Stimulated activated CD8-positive, alpha-beta memory T cell treated with anti-CD3 and anti-CD28 coated beads, Interleukin-12 subunit alpha, Interleukin-12 subunit beta, amount 100 ng/mL, for 1 hour (primary cell): ENCODE data around the gene SEMA4D.
"Not testable (repeated sequence)": the region's sequence is repeated elsewhere in the genome, so short reads cannot be mapped to it uniquely, and the experiment has no call there.

Experiments used
- DNase-seq: peaks from one replicate; pipeline ENCODE4 v3.0.0-alpha.2; 2020; ENCODE audit warnings: low read depth

Gene SEMA4D

DNA sequence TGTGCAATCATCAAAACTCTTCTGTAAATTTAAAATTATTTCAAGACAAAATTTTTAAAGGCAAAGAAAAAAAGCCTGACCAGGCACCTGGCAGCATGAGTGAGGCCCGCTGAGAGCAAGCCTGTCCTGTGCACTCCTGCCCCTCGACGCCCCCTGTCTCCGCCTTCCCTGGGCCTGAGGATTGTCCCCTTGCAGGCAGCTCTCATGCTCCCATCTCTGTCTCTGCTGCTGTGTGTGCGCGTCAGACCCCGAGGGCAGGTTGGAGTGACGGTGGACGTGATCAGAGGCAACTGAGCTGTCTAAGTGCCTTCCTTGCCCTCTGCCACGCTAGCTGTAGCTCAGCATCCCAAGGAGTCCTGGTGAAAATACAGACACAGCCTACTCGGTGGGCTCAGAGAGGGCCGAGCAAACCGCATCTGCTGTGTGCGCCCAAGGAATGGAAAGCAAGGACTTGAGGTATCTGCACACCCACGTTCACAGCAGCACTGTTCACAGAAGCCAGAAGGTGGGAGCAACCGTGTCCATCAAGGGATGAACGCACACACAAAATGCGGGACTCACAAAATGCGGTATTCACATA, 114.1 kb downstream of the SEMA4D start:
- DNase-seq, result no peak

DNA sequence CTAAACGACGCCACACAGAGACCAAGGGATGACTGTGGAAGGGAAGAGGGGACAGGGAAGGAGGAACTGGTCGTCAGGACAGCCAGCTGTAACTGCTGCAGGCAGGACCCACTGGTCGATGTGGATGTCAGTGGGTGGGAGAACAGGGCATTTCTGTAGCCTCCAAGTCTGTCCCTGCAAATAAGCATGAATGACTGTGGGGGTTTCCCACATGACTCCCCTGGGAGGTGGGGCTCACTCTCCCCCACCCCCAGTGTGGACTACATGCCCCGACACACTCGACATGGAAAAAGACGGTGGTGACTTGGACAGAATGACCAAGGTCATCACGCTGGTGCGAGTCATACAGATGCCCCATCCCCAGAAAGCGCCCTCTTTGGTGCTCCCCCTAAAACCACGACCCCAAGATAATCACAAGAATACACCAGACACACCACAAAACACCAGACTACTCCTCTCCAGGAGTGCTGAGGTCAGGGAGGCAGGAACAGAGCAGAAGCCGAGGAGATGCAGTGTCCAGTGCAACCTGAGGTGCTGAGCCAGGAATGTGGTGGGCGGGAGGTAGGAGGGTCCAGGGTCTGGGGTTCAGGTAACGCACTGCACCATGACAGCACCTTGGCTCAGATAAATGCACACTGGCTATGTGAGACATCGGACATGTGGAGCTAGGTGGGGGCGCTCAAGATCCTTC, 114.7 kb downstream of the SEMA4D start:
- no peak for DNase-seq

DNA sequence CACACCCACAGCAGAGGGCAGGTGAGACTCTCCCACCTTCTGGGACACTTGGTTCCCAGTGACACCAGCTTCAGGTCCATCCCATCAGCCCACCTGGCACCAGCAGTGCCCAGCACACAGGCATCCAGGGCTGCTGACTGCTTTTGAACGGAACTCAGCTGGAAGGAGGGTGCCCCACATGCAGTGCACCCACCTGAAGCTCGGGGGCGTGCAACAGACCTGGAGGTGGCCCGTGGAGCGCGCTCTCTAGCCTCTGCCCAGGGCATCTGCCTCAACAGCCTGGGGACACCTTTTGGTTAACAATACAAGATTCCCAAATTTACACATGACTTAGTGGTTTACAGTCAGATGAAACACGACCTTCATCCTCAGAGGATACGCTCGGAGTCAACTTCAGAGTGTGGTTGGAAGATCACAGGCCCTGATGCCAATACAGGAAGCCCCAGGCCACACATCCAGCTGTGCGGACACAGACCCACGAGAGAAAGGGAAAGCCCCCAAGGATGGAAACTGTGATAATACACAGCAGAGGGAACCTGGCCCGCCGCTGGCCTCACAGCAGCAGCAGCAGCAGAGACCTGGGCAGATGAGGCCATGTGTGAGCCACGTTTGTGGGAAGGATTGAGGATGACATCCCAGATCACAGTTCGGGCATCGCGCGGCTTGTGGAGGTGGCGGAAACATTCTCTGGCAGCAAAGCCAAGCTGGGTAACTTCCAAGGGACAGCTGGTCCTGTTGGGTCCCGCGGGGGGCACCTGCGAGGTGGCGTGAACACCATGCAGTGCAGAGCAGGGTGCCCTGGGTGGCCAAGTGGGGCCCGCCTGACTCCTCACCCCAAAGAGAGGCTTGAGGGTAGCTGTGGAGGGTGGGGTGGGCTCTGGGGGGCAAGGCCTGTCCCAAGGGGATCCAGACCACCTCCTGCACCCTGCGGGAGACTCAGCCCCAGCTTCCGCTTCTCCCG, 115.6 kb downstream of the SEMA4D start:
- no peak for DNase-seq

DNA sequence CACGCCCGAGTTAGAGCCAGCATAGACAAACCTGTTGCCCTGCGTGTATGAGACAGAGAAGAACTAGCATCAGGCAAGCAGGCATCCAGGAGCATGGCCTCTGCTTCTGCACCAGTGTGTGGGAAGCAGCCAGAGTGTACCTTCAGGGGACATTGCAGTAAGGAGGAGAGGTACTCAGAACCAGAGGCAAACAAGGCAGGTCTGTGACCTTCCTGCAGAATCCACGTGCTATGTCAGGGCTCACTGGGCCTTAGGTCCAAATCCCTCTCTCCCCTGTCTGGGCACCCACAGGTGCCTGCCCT, 116.7 kb downstream of the SEMA4D start:
- DNase-seq, result no peak

DNA sequence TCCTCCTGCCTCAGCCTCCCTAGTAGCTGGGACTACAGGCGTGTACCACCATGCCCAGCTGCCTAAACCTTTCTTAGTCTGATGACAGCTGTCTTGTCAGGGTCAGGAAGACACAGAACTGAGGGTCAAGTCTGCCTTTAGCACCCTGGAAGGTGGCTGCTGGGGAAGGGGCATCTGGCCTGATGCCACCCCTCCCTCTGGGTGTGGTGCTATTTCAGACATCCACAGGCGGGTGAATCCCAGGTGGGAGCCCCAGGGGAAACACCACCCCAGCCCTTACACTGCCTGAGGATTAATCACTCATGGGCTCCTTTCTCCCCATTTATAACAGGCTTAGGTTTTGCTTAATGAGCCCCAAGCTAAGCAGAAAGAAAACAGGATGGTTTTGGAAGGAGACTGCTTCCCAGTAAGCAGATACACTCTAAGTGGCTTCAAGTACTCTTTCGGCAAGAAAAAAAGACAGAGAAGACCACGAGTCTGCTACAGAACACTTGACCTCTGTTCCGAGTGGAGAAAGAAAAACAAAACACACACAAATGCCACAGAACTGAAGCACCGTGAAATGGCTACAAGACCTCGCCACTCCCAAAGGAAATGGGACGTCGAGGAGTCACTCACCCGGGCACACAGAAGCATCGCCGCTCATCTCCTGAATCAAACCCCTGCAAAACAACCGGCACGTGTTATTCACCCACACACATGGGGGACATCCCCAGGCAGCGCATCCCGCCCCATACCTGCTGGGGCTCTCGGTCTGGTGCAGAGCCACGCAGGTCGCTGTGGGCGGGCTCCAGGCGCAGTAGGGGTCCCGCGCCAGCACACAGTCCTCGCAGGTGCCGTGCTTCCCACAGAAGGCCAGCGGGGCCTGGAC, 117.2 kb downstream of the SEMA4D start:
- no peak for DNase-seq

DNA sequence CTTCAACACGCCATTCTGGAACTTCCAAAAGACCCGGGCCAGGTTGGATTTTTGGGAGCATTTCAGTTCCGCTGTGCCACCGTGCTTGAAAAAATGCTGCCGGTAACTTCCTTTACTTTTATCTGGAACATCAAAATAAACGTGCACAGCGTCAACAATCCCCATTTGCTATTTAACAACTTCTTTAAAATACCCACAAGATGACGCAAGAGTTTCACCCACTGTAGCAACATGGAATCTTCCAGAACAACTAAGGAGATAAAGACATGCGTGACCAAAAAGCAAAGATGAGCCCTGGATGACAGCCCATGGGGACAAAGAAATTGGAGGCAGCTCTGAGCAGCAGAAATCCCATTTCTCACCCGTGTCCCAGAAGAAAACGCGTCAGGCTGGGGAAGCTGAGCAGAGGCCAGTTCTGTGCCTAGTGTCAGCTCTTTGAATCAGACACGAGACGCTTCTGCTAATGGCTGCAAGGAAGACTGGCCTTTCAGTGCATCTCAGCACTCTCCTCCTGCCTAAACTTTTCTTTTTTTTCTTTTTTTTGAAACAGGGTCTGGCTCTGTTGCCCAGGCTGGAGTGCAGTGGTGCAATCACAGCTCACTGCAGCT, 118.3 kb downstream of the SEMA4D start:
- DNase-seq, result no peak

DNA sequence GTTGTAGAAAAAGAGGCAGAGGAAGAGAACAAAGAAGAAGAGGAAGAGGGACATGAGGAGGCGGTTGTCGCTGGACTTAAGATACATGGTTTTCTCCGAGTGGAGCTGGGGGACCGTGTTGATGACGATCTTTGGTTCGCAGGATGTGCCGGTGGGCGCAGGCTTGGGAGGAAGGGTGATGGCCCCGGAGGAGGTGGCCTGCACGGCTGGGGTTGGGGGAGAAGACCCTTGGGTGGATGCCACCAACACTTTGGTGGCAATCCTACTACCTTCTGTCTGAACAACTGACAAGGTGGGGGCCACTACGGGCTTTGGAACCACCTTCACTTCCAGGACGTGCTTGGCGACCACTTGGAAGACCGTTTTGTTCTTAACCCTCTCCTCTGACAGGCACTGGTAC, 118.9 kb downstream of the SEMA4D start:
- no peak for DNase-seq

DNA sequence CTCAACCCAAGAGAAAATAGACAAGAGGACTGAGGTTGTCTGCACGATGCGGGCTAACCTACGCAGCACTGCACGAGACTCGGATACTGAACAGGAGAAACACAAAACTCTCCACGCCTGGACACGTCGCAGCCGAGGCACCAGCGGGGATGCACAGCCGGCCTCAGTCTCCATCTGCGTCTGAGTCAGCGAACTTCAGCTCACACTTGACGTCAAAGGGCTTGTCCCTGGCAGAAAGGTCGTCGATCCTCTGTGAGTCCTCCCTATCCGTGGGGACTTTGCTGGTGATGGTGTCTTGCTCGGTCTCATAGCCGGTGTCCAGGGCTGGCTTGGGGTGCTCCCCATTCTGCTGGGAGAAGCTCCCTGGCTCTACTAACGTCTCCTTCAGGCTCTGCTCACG, 119.4 kb downstream of the SEMA4D start:
- DNase-seq, result no peak

DNA sequence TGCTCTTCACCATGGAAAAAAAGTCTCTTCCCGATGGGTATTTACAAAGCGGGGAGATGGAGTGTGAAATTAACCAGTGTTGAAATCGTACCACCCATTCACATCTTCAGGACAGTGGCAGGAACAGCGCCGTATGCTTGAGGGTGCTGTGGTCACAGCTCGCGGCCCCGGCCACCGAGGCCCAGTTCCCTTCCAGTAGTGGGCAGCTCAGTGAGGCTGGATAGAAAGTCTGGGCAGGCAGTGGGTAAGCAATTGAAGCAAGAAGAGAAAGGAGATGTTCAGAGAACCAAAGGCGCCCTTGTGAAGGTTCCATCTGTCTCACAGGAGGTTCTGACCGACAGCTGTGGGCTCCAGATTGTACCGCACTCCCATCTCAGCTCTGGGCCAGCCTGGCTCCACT, 120.5 kb downstream of the SEMA4D start:
- DNase-seq, result no peak

DNA sequence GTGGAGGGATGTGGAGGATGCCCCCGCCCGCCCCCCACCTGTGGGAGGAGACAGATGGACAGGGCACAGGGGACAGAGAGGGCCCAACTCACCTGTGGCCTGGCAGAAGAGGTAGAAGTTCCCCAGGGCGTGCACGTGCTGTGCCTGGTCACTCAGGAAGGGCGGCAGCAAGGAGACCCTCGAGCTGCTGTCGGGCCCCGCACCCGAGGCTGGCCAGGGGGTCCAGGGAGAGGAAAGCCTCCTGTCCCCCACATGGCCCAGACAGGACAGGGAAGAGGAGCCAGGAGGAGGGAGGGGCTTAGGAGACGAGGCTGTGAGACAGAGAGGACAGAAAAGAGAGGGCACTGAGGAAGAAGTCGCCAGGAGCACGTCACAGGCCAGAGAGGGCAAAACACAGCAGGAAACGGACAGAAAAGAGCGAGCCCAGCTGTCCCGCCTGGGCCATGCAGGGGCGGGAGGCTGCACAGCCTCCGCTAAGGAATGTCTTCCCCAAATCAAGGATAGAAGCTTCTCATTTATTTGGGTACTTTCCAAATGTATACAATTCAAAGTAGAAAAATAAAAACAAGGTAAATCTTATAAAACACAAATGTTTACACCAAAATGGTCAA, 121.1 kb downstream of the SEMA4D start:
- DNase-seq, result no peak

DNA sequence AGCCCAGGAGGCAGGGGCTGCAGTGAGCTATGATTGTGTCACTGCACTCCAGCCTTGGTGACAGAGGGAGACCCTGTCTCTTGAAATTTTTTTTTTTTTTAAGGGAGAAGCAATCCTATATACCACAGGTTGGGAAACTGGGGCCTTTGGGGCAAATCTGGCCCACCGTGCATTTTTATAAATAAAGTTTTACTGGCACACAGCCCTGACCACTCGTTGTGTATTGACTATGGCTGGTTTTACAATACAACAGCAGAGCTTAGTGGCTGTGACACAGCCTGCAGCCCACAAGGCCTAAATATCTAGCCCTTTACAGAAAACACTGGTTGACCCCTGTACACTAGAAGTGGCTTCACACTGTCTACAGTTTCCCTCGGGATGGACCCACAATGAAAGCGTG, 121.6 kb downstream of the SEMA4D start:
- DNase-seq, result no peak

DNA sequence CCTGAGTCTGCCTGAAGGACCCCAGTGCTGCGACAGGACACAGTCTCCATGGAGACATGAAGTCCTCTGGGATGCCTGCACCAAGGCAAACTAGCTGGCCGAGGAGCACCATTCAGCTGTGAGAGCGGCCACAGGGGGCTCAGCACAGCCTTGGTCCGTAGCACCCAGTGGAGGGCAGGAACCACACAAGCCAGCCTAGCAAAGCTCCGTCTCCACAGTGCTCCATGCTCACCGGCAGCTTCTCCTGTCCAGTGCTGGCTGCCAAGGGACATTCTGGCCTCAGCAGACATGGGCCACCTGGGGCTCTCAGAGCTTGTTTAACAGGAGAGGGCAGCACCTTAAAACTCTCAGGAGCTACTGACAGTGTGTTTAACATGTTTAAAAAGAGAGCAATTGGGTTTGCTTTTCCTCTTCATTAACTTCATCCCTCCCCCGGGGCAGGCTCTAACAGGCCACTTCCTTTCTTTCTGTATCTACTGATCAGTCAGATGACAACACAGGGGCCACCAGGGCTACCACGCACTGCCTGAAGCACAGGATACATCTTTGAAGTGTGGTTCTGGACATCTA, 122.6 kb downstream of the SEMA4D start:
- DNase-seq, result no peak

DNA sequence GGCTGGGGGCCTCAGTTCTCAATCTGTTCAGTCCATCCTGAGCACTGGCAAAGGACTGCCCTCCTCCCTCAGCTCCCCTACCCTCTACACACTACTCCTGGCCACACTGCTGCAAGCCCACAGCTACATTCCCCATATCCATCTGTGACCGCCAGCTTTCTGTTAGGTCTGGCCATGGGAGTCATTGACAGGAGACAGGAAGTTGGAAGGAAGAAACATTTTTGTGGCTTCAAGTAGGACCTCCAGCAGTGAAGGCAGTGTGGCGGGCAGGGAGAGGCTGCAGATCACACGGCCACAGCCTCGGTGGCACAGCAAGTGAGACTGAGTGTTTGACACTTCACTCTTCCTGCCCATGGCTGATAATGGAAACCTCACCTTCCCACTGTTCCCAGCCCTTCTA, 123.7 kb downstream of the SEMA4D start:
- DNase-seq, result no peak

DNA sequence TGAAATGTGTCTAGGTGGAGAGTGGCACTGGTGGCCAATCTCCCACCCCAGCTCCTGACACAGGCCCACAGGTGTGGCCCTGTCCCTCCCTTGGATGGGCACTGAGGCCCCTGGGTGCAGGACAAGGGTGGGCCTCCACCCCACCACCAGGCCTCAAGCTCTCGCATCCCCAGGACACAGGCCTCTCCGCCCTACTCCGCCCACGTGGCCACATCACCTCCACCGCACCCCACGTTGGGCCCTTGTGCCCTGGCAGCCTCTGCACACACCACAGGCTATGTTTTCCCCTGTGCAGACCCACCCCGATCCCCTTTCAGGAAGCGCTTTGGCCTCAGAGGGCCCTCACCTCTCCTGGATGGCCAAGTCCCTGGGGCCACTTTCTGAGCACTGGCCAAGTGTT, 124.9 kb downstream of the SEMA4D start:
- no peak for DNase-seq

DNA sequence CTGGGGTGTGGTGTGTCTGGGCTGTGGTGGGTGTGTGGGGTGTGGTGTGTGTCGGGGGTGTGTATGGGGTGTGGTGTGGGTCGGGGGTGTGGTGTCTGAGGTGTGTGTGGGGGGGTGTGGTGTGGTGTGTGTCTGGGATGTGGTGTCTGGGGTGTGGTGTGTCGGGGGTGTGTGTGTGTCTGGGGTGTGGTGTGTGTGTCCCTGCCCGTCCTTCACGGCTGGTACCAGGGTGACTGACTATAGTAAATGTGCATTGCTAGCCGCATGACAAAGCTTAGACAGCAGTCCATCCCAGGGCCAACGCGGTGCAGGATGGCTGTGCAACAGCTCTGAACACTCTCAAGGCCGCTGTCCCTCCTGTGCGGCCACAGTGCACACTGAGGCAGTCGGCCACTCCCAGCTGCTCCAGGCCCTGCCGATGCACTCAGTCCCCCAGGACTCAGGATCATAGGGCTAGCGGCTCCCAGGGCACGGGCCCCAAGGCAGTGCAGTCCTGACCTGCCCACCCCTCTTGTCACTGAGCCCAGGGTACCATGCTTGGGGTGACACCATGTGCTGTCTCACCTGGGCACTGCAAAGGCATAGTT, 125.6 kb downstream of the SEMA4D start:
- DNase-seq, result no peak

DNA sequence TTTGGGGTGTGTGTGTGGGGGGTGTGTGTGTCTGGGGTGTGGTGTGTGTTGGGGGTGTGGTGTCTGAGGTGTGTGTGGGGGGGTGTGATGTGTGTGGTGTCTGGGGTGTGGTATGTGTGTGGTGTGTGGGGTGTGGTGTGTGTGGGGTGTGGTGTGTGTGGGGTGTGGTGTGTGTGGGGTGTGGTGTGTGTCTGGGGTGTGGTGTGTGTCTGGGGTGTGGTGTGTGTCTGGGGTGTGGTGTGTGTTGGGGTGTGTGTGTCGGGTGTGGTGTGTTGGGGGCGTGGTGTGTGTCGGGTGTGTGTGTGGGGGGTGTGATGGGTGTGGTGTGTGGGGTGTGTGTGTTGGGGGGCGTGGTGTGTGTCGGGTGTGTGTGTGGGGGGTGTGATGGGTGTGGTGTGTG, 126.1 kb downstream of the SEMA4D start:
- not testable (repeated sequence) for DNase-seq

DNA sequence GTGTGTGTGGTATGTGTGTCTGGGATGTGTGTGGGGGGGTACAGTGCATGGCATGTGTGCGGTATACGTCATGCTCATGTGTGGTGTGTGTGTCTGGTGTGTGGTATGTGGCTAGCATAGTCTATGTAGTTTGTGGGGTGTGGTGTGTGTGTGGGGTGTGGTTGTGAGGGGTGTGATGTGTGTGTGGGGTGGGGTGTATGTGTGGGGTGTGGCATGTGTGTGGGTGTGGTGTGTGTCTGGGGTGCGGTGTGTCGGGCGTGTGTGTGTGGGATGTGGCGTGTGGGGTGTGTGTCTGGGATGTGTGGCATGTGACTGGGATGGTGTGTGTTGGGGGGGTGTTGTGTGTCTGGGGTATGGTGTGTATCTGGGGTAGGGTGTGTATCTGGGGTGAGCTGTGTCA, 127.3 kb downstream of the SEMA4D start:
- no peak for DNase-seq

DNA sequence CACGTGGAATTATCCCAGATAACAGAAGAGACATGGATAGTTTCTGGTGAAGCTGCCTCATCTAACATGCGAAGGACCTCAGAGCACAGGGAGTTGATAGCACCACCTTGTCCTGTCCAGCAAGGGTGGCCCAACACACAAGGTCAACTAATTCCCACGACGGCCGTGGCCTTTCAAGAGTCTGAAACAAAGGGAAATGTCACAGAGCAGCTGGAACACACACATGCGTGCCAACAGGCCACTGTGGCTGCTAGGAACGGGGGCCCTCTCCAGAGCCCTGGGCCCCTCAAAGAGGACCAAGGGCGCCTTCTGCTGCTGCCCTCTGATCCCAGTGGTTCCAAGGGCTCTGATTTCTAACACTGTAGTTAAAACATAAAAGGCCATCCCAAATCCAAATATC, 128.9 kb downstream of the SEMA4D start:
- no peak for DNase-seq

DNA sequence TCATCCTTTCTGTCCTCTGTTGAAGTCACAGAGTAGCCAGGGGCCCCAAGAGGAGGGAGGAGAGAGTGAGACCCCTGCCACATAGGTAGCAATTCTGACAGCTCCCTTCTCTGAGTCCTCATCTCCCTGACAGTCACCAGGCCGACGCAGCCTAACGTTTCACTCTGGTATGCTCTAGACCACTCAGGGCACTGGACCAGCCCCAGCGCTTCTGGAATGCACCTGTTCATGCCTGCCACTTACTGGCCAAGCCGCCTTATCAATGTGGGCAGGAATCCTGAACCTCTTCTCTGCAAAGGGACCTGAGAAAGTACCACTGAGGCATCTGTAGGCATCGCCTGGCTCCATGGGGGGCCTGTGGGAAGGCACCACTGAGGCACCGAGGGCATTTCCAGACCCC, 129.4 kb downstream of the SEMA4D start:
- DNase-seq, result no peak

DNA sequence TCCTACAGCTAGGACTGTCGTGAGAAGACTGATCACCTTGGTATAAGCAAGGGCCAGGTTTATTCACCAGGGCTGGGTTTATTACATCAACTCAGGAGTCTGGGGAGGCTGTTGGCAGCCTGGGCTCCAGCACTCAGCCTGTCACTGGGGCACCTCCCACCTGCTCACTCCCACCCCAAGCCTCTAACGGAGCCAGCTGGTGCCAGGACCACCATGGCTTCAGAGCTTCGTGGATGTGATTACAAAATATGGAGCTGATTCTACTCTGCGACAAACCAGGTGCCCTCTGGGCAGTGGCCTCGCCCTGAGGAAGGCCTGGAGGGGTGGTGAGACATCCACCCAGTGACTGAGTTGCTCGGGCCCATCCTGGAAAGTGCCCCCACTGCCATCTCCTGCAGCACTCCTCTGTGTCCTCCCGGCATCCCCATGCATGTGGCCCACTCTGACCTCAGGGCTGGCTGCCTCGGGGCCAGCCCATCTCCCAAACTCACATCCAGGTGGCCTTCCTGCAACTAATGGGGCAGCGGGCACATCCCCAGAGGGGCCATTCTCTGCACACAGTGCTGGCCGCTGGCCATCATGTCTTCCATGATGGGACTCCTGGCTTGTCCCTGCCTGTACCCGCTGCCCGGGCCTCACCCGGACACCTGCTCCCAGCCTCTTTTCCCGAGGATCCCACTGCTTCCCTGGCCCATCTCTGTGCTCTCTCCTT, 130.0 kb downstream of the SEMA4D start:
- DNase-seq, result no peak
